Chondrocyte (in vitro differentiated cells): Measurements from ENCODE around the gene RUSF1. TPM values are rescaled to one million over a fixed set of nuclear protein-coding genes. Genes with fewer than 3 reads are reported as not detected.
"Not testable (repeated sequence)": the region's sequence is repeated elsewhere in the genome, so short reads cannot be mapped to it uniquely, and the experiment has no call there.

Experiments
- DNase-seq: peaks from one replicate; pipeline ENCODE4 v3.0.0; 2021; ENCODE audit warnings: mixed read lengths, low spot score
- H3K27ac Mint-ChIP-seq: one replicate; pipeline ENCODE4 v1.8.0; 2021; ENCODE audit warnings: mild to moderate bottlenecking, moderate library complexity, mixed read lengths; ENCODE audit not compliant: unreplicated experiment
- H3K27me3 Mint-ChIP-seq: 2 replicates; pipeline ENCODE4 v1.8.0; 2021; ENCODE audit warnings: low read depth, mixed read lengths
- H3K36me3 Mint-ChIP-seq: 2 replicates; pipeline ENCODE4 v1.8.0; 2021; ENCODE audit warnings: low read depth, mixed read lengths
- H3K4me1 Mint-ChIP-seq: 2 replicates; pipeline ENCODE4 v1.8.0; 2021; ENCODE audit warnings: low read depth, mild to moderate bottlenecking, mixed read lengths
- H3K4me3 Mint-ChIP-seq: one replicate; pipeline ENCODE4 v1.8.0; 2021; ENCODE audit warnings: mild to moderate bottlenecking, moderate library complexity, mixed read lengths; ENCODE audit not compliant: unreplicated experiment
- H3K9me3 Mint-ChIP-seq: 2 replicates; pipeline ENCODE4 v1.8.0; 2021; ENCODE audit warnings: low read depth, mixed read lengths
- CTCF ChIP-seq: fragments of 200-600 bp; sonication (generic); IDR thresholded peaks from 2 replicates; pipeline ENCODE4 v1.5.0; 2021; ENCODE audit warnings: antibody characterized with exemption, mild to moderate bottlenecking, moderate library complexity
- total RNA-seq: library from RNA; stranded (reverse); gene quantifications from 3 replicates; pipeline ENCODE4 v1.2.1, GENCODE V29; 2021

Gene RUSF1
- total RNA-seq, 1 donor from 2014 or later: 58.3 TPM

GRCh38 chr16:31513126-31513525 is 4.9 kb upstream of the RUSF1 start:
- Mint-ChIP-seq H3K27ac (no peak overlapping the region), H3K9me3 (peaks cover 7% of the 10 kb centered on the region), H3K27me3 (peaks cover 17% of the 10 kb centered on the region), H3K36me3 (no peaks in the 10 kb centered on the region), H3K4me3 (no peak overlapping the region), H3K4me1 (peaks cover 16% of the 10 kb centered on the region)
- DNase-seq: no peak
- no peak for TF ChIP-seq CTCF

- peak overlapping the region; percentile 88 for H3K4me3 Mint-ChIP-seq
- H3K27ac Mint-ChIP-seq: peak overlapping the region; percentile 95
- no peaks in the 10 kb centered on the region for H3K27me3 Mint-ChIP-seq
- no peak for TF ChIP-seq CTCF
- DNase-seq: no peak
- no peaks in the 10 kb centered on the region for H3K36me3 Mint-ChIP-seq
- H3K9me3 Mint-ChIP-seq: peaks cover 7% of the 10 kb centered on the region
- peaks cover 31% of the 10 kb centered on the region for H3K4me1 Mint-ChIP-seq
Observed at GRCh38 chr16:31508706-31509195, 560 bp upstream of the RUSF1 start.

GRCh38 chr16:31507617-31507928 is 618 bp downstream of the RUSF1 start:
- Mint-ChIP-seq H3K4me3 (peak overlapping the region; percentile 88), H3K4me1 (peaks cover 33% of the 10 kb centered on the region), H3K27ac (peak overlapping the region; percentile 95), H3K36me3 (no peaks in the 10 kb centered on the region), H3K9me3 (peaks cover 3% of the 10 kb centered on the region), H3K27me3 (no peaks in the 10 kb centered on the region)
- DNase-seq: no peak
- TF ChIP-seq CTCF: no peak

GRCh38 chr16:31505483-31505882 is 2.7 kb downstream of the RUSF1 start:
- DNase-seq: no peak
- H3K27me3 Mint-ChIP-seq: no peaks in the 10 kb centered on the region
- peaks cover under 1% of the 10 kb centered on the region for H3K36me3 Mint-ChIP-seq
- peaks cover 34% of the 10 kb centered on the region for H3K4me1 Mint-ChIP-seq
- H3K4me3 Mint-ChIP-seq: no peak overlapping the region
- no peak for TF ChIP-seq CTCF
- no peaks in the 10 kb centered on the region for H3K9me3 Mint-ChIP-seq
- no peak overlapping the region for H3K27ac Mint-ChIP-seq

GRCh38 chr16:31504159-31504558 is 4.0 kb downstream of the RUSF1 start:
- no peak for TF ChIP-seq CTCF
- Mint-ChIP-seq H3K27ac (no peak overlapping the region), H3K27me3 (no peaks in the 10 kb centered on the region), H3K9me3 (no peaks in the 10 kb centered on the region), H3K4me3 (no peak overlapping the region), H3K4me1 (peaks cover 32% of the 10 kb centered on the region), H3K36me3 (peaks cover 4% of the 10 kb centered on the region)
- no peak for DNase-seq

GRCh38 chr16:31503555-31503954 is 4.6 kb downstream of the RUSF1 start:
- not testable (repeated sequence) for H3K36me3 Mint-ChIP-seq, H3K27me3 Mint-ChIP-seq, H3K9me3 Mint-ChIP-seq, DNase-seq, H3K4me3 Mint-ChIP-seq, H3K27ac Mint-ChIP-seq
- H3K4me1 Mint-ChIP-seq: peaks cover 26% of the 10 kb centered on the region
